ENCODE measurements around the gene SLC8A3.
A peak's percentile ranks its signal among the peaks of the same experiment; 100 is the strongest.

Gene SLC8A3

GRCh38 chr14:70173569-70173968 is 15.2 kb downstream of the SLC8A3 start:
- DNase-seq (ENCODE audit: low spot score): no peak

GRCh38 chr14:70171726-70172125 is 17.0 kb downstream of the SLC8A3 start:
- DNase-seq (ENCODE audit: low spot score): no peak

GRCh38 chr14:70170976-70171375 is 17.8 kb downstream of the SLC8A3 start:
- DNase-seq (ENCODE audit: low spot score): no peak

- peak; percentile 22 for DNase-seq (ENCODE audit: low spot score)
These were observed 20.3 kb downstream of the SLC8A3 start for GRCh38 chr14:70168406-70168805.

GRCh38 chr14:70166530-70167203 is 22.1 kb downstream of the SLC8A3 start:
- no peak for DNase-seq (ENCODE audit: low spot score)

GRCh38 chr14:70162358-70162757 is 26.4 kb downstream of the SLC8A3 start:
- no peak for DNase-seq (ENCODE audit: low spot score)

- DNase-seq (ENCODE audit: low spot score): no peak
These were observed 32.2 kb downstream of the SLC8A3 start for GRCh38 chr14:70156592-70156991.

- DNase-seq (ENCODE audit: low spot score): no peak
These were observed 36.0 kb downstream of the SLC8A3 start for GRCh38 chr14:70152704-70153103.

GRCh38 chr14:70152081-70152480 is 36.7 kb downstream of the SLC8A3 start:
- no peak for DNase-seq (ENCODE audit: low spot score)

- DNase-seq (ENCODE audit: low spot score): no peak
These were observed 39.1 kb downstream of the SLC8A3 start for GRCh38 chr14:70149596-70150165.

- no peak for DNase-seq (ENCODE audit: low spot score)
These were observed 39.7 kb downstream of the SLC8A3 start for GRCh38 chr14:70148911-70149595.

GRCh38 chr14:70148351-70148750 is 40.4 kb downstream of the SLC8A3 start:
- no peak for DNase-seq (ENCODE audit: low spot score)

GRCh38 chr14:70144046-70144445 is 44.7 kb downstream of the SLC8A3 start:
- DNase-seq (ENCODE audit: low spot score): no peak

- no peak for DNase-seq (ENCODE audit: low spot score)
These were observed 45.4 kb downstream of the SLC8A3 start for GRCh38 chr14:70143306-70143705.

GRCh38 chr14:70140614-70141013 is 48.1 kb downstream of the SLC8A3 start:
- DNase-seq (ENCODE audit: low spot score): no peak

- DNase-seq (ENCODE audit: low spot score): no peak
These were observed 49.4 kb downstream of the SLC8A3 start for GRCh38 chr14:70139384-70139783.

GRCh38 chr14:70137788-70138187 is 51.0 kb downstream of the SLC8A3 start:
- peak; percentile 13 for DNase-seq (ENCODE audit: low spot score)

GRCh38 chr14:70133461-70133860 is 55.3 kb downstream of the SLC8A3 start:
- no peak for DNase-seq (ENCODE audit: low spot score)

- no peak for DNase-seq (ENCODE audit: low spot score)
These were observed 58.3 kb downstream of the SLC8A3 start for GRCh38 chr14:70130482-70130881.

GRCh38 chr14:70127186-70127585 is 61.6 kb downstream of the SLC8A3 start:
- DNase-seq (ENCODE audit: low spot score): no peak

GRCh38 chr14:70123796-70124195 is 65.0 kb downstream of the SLC8A3 start:
- DNase-seq (ENCODE audit: low spot score): no peak

GRCh38 chr14:70121521-70121920 is 67.2 kb downstream of the SLC8A3 start:
- DNase-seq (ENCODE audit: low spot score): peak; percentile 19

GRCh38 chr14:70118064-70118463 is 70.7 kb downstream of the SLC8A3 start:
- no peak for DNase-seq (ENCODE audit: low spot score)
